WTC11 (cell line): ENCODE measurements around the gene ZFR. TPM values are rescaled to one million over a fixed set of nuclear protein-coding genes. Genes with fewer than 3 reads are reported as not detected.
"Not testable (repeated sequence)": the region's sequence is repeated elsewhere in the genome, so short reads cannot be mapped to it uniquely, and the experiment has no call there.

Experiments
- ATAC-seq: fragments of 200-7000 bp; cut with Tn5 transposase; 2 replicates; pipeline ENCODE4 v1.10.0; 2021; ENCODE audit warnings: mild to moderate bottlenecking, moderate library complexity
- CTCF ChIA-PET: fragments of 300-600 bp; sonication (Branson Sonifier 250); formaldehyde crosslinking; loops from one replicate; lab custom pipeline; 2021; ENCODE audit warnings: antibody characterized with exemption; lab: Charles Lee
- POLR2A ChIA-PET: fragments of 350-600 bp; sonication (Branson Sonifier 250); formaldehyde crosslinking; loops from one replicate; lab custom pipeline; 2021; ENCODE audit warnings: antibody characterized with exemption; lab: Charles Lee
- DNase-seq: peaks from one replicate; pipeline ENCODE4 v3.0.0; 2021; ENCODE audit warnings: low spot score
- H3K27ac Mint-ChIP-seq: 2 replicates; pipeline ENCODE4 v1.8.0; 2021; ENCODE audit warnings: mixed read lengths
- H3K27me3 Mint-ChIP-seq: 2 replicates; pipeline ENCODE4 v1.8.0; 2021; ENCODE audit warnings: low read depth, mild to moderate bottlenecking, moderate library complexity, mixed read lengths
- H3K36me3 Mint-ChIP-seq: 2 replicates; pipeline ENCODE4 v1.8.0; 2021; ENCODE audit warnings: mixed read lengths
- H3K4me1 Mint-ChIP-seq: 2 replicates; pipeline ENCODE4 v1.8.0; 2022; ENCODE audit warnings: mixed read lengths
- H3K4me3 Mint-ChIP-seq: 2 replicates; pipeline ENCODE4 v1.8.0; 2021; ENCODE audit warnings: mild to moderate bottlenecking, moderate library complexity, mixed read lengths
- H3K9me3 Mint-ChIP-seq: 2 replicates; pipeline ENCODE4 v1.8.0; 2021; ENCODE audit warnings: mixed read lengths
- ATF1 ChIP-seq: sonication (generic); formaldehyde crosslinking; IDR thresholded peaks from 2 replicates; pipeline ENCODE4 v1.8.1; 2023; ENCODE audit warnings: mild to moderate bottlenecking, moderate library complexity, missing genetic modification reagents
- ATF2 ChIP-seq: sonication (generic); formaldehyde crosslinking; IDR thresholded peaks from 2 replicates; pipeline ENCODE4 v1.8.1; 2022; ENCODE audit warnings: low read depth, missing genetic modification reagents, borderline replicate concordance
- CREM ChIP-seq: sonication (generic); formaldehyde crosslinking; IDR thresholded peaks from 2 replicates; pipeline ENCODE4 v1.8.1; 2022; ENCODE audit warnings: mild to moderate bottlenecking, missing genetic modification reagents, moderate library complexity
- E2F1 ChIP-seq: sonication (generic); formaldehyde crosslinking; IDR thresholded peaks from 2 replicates; pipeline ENCODE4 v1.8.0; 2022; ENCODE audit warnings: mild to moderate bottlenecking, missing genetic modification reagents
- ERG ChIP-seq: fragments of 250-450 bp; sonication (Bioruptor Pico); IDR thresholded peaks from 2 replicates; pipeline ENCODE4 v1.8.0; 2021; ENCODE audit warnings: mild to moderate bottlenecking
- ESRRA ChIP-seq: sonication (generic); formaldehyde crosslinking; IDR thresholded peaks from 2 replicates; pipeline ENCODE4 v1.8.1; 2022; ENCODE audit warnings: mild to moderate bottlenecking, missing genetic modification reagents, borderline replicate concordance
- FOXK1 ChIP-seq: sonication (generic); formaldehyde crosslinking; IDR thresholded peaks from 2 replicates; pipeline ENCODE4 v1.8.0; 2022; ENCODE audit warnings: mild to moderate bottlenecking, moderate library complexity, missing genetic modification reagents
- FOXP4 ChIP-seq: sonication (generic); formaldehyde crosslinking; IDR thresholded peaks from 2 replicates; pipeline ENCODE4 v1.8.0; 2022; ENCODE audit warnings: mild to moderate bottlenecking, missing genetic modification reagents
- GTF2I ChIP-seq: fragments of 250-450 bp; sonication (Bioruptor Pico); conservative IDR thresholded peaks from 2 replicates; pipeline ENCODE4 v1.4.0; 2021; ENCODE audit warnings: mild to moderate bottlenecking
- HMGA2 ChIP-seq: fragments of 250-450 bp; sonication (Bioruptor Pico); IDR thresholded peaks from 2 replicates; pipeline ENCODE4 v1.4.0; 2021; ENCODE audit warnings: mild to moderate bottlenecking, moderate library complexity
- MXD4 ChIP-seq: fragments of 250-450 bp; sonication (Bioruptor Pico); IDR thresholded peaks from 2 replicates; pipeline ENCODE4 v1.8.0; 2021; ENCODE audit warnings: mild to moderate bottlenecking, moderate library complexity, borderline replicate concordance
- NR3C1 ChIP-seq: sonication (generic); formaldehyde crosslinking; conservative IDR thresholded peaks from 2 replicates; pipeline ENCODE4 v1.8.1; 2023; ENCODE audit warnings: low read depth, mild to moderate bottlenecking, missing genetic modification reagents
- USF1 ChIP-seq: sonication (generic); formaldehyde crosslinking; IDR thresholded peaks from 2 replicates; pipeline ENCODE4 v1.8.0; 2022; ENCODE audit warnings: mild to moderate bottlenecking, missing genetic modification reagents
- ZNF317 ChIP-seq: sonication (generic); formaldehyde crosslinking; IDR thresholded peaks from 2 replicates; pipeline ENCODE4 v1.8.1; 2023; ENCODE audit warnings: low read depth, mild to moderate bottlenecking, moderate library complexity, missing genetic modification reagents, borderline replicate concordance
- ZNF423 ChIP-seq: fragments of 250-450 bp; sonication (Bioruptor Pico); IDR thresholded peaks from 2 replicates; pipeline ENCODE4 v2.1.2; 2022; ENCODE audit warnings: mild to moderate bottlenecking, moderate library complexity
- ZNF671 ChIP-seq: fragments of 250-450 bp; sonication (Bioruptor Pico); IDR thresholded peaks from 2 replicates; pipeline ENCODE4 v1.8.0; 2021; ENCODE audit warnings: mild to moderate bottlenecking
- total RNA-seq: library from RNA; stranded (reverse); gene quantifications from 3 replicates; pipeline ENCODE4 v1.2.3, GENCODE V29; 2021
- TF ChIP-seq, protein P1 (sequence below): sonication (generic); formaldehyde crosslinking; IDR thresholded peaks from 2 replicates; pipeline ENCODE4 v1.8.1; 2023; ENCODE audit warnings: mild to moderate bottlenecking, moderate library complexity, missing genetic modification reagents
- TF ChIP-seq, protein P2 (sequence below): fragments of 200-600 bp; IDR thresholded peaks from 2 replicates; pipeline ENCODE4 v1.8.0; 2022; ENCODE audit warnings: antibody characterized with exemption
- TF ChIP-seq, protein P3 (sequence below): fragments of 250-450 bp; sonication (Bioruptor Pico); IDR thresholded peaks from 2 replicates; pipeline ENCODE4 v1.9.0; 2021; ENCODE audit warnings: mild to moderate bottlenecking

The ZFR gene
- total RNA-seq, 1 experiment from 2014 or later, result 64.5 TPM

DNA sequence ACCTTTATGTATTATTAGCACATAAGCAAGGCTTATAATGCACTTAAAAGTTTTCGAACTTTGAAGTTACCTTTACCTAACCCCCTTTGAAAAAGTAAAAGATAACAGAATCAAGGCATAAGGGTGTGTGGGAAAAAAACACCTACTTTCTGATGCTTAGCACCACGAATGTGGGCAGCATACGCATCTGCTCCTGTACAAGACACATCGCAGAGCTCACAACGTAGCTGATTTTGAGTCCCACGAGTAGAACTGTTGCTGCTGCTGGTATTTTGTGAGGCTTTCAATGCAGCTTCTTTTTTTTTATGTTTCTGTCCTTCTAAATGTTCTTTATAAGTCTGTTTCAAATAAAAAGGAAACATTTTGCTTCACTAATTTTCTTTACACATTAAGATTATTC, 40.8 kb downstream of the ZFR start (continued):
- TF ChIP-seq ATF2 (CRISPR knock-in tag) (no peak), NR3C1 (CRISPR knock-in tag) (no peak), FOXK1 (CRISPR knock-in tag) (no peak), GTF2I (CRISPR knock-in tag) (no peak), HMGA2 (CRISPR knock-in tag) (no peak), ZNF423 (no peak), ESRRA (CRISPR knock-in tag) (no peak), FOXP4 (no peak)
- TF ChIP-seq, protein P1, sequence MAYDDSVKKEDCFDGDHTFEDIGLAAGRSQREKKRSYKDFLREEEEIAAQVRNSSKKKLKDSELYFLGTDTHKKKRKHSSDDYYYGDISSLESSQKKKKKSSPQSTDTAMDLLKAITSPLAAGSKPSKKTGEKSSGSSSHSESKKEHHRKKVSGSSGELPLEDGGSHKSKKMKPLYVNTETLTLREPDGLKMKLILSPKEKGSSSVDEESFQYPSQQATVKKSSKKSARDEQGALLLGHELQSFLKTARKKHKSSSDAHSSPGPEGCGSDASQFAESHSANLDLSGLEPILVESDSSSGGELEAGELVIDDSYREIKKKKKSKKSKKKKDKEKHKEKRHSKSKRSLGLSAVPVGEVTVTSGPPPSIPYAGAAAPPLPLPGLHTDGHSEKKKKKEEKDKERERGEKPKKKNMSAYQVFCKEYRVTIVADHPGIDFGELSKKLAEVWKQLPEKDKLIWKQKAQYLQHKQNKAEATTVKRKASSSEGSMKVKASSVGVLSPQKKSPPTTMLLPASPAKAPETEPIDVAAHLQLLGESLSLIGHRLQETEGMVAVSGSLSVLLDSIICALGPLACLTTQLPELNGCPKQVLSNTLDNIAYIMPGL (CRISPR knock-in tag), result no peak

GRCh38 chr5:32400401-32400800, 44.1 kb downstream of the ZFR start:
- H3K27ac Mint-ChIP-seq, result no peak overlapping the region
- TF ChIP-seq, protein P2, sequence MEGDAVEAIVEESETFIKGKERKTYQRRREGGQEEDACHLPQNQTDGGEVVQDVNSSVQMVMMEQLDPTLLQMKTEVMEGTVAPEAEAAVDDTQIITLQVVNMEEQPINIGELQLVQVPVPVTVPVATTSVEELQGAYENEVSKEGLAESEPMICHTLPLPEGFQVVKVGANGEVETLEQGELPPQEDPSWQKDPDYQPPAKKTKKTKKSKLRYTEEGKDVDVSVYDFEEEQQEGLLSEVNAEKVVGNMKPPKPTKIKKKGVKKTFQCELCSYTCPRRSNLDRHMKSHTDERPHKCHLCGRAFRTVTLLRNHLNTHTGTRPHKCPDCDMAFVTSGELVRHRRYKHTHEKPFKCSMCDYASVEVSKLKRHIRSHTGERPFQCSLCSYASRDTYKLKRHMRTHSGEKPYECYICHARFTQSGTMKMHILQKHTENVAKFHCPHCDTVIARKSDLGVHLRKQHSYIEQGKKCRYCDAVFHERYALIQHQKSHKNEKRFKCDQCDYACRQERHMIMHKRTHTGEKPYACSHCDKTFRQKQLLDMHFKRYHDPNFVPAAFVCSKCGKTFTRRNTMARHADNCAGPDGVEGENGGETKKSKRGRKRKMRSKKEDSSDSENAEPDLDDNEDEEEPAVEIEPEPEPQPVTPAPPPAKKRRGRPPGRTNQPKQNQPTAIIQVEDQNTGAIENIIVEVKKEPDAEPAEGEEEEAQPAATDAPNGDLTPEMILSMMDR, result no peak
- TF ChIP-seq FOXK1 (CRISPR knock-in tag), result no peak
- TF ChIP-seq ZNF671 (CRISPR knock-in tag), result no peak
- TF ChIP-seq MXD4 (CRISPR knock-in tag), result no peak
- TF ChIP-seq USF1, result no peak
- no peak for TF ChIP-seq ATF1 (CRISPR knock-in tag)
- TF ChIP-seq CREM (CRISPR knock-in tag), result no peak
- no peak for TF ChIP-seq E2F1
- TF ChIP-seq ERG (CRISPR knock-in tag), result no peak
- no peak for TF ChIP-seq ZNF317 (CRISPR knock-in tag)
- TF ChIP-seq, protein P3, sequence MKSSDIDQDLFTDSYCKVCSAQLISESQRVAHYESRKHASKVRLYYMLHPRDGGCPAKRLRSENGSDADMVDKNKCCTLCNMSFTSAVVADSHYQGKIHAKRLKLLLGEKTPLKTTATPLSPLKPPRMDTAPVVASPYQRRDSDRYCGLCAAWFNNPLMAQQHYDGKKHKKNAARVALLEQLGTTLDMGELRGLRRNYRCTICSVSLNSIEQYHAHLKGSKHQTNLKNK (CRISPR knock-in tag), result no peak
- TF ChIP-seq, all 79 proteins: peak for 0
- ChIA-PET POLR2A (no interaction called here), CTCF (no interaction called here)
- Mint-ChIP-seq H3K9me3 (no peaks in the 10 kb centered on the region), H3K36me3 (peaks cover 77% of the 10 kb centered on the region), H3K27me3 (no peaks in the 10 kb centered on the region), H3K4me1 (no peaks in the 10 kb centered on the region), H3K4me3 (no peak overlapping the region)
- DNase-seq, result no peak
- ATAC-seq, result no peak

DNA sequence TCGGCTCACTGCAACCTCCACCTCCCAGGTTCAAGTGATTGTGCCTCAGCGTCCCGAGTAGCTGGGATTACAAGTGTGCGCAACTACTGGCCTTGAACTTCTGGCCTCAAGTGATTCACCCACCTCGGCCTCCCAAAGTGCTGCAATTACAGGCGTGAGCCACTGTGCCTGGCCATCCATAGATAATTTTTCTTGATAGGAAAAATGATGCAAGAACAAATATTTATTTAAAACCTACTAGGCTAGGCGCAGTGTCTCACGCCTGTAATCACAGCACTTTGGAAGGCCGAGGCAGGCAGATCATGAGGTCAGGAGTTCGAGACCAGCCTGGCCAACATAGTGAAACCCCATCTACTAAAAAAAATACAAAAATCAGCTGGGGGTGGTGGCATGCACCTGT, 45.8 kb downstream of the ZFR start:
- H3K27ac Mint-ChIP-seq, DNase-seq, POLR2A ChIA-PET, H3K4me1 Mint-ChIP-seq, H3K4me3 Mint-ChIP-seq, H3K27me3 Mint-ChIP-seq, CTCF ChIA-PET, H3K9me3 Mint-ChIP-seq, ATAC-seq: not testable (repeated sequence)
- peaks cover 79% of the 10 kb centered on the region for H3K36me3 Mint-ChIP-seq
